GM18861 (cell line): Measurements from ENCODE around the gene BCAM.

Source experiments
- ATAC-seq: cut with Tn5 transposase; IDR thresholded peaks from one replicate; pipeline ENCODE4 v1.9.1; 2021; ENCODE audit not compliant: unreplicated experiment

Gene BCAM

DNA sequence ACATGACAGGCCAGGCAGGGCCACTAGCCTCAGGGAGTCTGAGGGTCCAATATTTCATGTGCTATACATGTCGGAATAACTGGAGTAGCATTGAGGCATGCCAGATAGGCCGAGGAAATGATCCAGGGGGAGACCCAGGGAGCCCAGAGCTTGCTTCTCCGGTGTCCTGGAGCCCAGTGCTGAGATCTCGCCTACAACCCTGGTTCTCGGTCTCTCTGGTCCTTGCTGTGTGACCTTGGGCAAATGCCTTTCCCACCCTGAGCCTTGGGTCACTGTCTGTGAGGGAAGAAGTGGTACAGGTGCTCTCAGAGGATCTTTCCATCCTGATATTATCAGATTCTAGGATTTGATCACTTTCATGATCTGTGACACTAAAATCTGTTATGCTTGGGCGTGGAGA, 19.9 kb upstream of the BCAM start:
- ATAC-seq: no peak

DNA sequence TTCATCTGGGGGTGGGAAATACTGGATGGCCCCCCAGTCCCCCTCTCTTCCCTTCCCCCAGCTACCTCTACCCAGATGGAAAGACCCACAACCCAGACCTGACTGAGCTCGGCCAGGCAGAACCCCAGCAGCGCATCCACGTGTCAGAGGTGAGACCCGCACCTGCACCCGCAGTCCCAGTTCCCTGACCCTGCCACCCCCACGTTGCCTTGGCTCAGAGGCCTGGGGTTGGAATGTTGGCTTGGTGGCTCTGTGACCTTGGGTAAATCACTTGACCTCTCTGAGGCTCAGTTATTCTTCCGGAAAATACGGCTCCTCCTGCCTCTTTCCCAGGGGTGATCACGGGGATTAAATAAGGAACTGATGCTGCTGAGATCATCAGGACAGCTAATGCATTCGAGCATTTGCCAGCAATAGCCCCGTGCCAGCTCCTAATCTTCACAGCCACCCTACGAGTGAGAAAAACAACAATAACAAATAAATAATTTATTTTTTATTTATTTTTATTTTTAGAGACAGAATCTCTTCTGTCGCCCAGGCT, 18.9 kb upstream of the BCAM start:
- no peak for ATAC-seq

DNA sequence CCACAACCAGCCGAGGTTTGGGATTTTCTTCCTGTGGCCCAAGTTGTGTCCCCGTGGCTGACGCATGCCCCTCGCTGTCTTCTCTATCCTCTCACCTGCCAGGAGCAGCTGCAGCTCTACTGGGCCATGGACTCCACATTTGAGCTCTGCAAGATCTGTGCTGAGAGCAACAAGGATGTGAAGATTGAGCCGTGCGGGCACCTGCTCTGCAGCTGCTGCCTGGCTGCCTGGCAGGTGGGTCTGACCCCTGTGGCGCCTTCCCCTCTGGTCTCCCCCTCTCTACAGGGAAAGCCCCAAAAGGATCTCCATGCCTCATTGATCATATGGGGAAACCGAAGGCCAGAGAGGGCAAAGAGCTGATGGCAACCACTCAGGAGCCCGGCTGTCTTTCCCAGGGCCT, 16.6 kb upstream of the BCAM start:
- no peak for ATAC-seq

DNA sequence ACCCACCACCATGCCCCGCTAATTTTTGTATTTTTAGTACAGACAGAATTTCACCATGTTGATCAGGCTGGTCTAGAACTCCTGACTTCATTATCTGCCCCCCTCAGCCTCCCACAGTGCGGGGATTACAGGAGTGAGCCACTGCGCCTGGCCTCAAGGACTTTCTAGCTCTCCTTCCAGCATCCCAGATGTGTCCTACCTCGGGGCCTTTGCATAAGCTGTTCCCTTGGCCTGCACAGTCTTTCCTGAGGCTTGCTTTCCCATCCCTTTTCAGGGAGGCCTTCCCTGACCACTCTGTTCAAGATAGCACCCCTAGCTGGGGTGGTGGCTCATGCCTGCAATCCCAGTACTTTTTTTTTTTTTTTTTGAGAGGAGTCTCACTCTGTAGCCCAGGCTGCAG, 14.3 kb upstream of the BCAM start:
- ATAC-seq: no peak

DNA sequence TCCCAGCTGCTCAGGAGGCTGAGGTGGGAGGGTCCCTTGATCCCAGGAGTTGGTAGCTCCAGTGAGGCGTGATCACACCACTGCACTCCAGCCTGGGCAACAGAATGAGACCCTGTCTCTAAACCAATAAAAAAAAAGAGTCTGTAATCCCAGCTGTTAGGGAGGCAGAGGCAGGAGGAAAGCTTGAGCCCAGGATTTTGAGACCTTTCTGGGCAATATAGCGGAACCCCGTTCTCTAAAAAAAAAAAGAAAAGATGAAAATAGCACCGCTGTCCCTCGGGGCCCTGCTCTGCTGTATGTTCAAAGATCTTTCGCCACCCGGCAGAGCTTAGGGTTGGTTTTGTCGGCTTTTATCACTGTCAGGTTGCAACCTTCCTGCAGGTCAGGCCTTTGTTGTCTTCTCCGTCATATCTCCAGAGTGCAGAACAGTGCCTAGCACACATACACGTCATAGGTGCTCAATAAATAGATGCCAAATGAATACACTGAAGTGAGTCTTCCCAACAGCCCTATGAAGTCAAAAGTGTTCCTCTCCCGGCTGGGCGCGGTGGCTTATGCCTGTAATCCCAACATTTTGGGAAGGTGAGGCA, 13.4 kb upstream of the BCAM start:
- ATAC-seq: no peak

DNA sequence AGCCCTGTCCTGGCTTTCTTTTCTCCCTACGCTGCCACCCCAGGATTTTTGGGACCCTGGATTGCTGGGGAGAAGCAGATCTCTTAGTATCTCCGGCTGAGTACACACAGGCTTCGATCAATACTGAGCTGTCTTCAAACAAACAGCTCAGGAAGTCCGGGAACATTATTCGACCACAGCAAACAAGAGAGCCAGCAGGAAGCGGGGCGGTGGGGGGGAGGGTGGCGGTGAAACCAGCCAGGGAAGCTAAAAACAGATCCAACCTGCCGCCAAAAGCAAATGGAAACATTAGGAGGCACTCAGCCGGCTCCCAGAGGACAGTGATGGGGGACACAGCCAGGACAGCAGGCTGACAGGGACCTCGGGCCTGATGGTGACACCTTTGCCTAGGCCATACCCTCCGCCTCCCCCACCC, 12.2 kb upstream of the BCAM start:
- ATAC-seq: no peak

DNA sequence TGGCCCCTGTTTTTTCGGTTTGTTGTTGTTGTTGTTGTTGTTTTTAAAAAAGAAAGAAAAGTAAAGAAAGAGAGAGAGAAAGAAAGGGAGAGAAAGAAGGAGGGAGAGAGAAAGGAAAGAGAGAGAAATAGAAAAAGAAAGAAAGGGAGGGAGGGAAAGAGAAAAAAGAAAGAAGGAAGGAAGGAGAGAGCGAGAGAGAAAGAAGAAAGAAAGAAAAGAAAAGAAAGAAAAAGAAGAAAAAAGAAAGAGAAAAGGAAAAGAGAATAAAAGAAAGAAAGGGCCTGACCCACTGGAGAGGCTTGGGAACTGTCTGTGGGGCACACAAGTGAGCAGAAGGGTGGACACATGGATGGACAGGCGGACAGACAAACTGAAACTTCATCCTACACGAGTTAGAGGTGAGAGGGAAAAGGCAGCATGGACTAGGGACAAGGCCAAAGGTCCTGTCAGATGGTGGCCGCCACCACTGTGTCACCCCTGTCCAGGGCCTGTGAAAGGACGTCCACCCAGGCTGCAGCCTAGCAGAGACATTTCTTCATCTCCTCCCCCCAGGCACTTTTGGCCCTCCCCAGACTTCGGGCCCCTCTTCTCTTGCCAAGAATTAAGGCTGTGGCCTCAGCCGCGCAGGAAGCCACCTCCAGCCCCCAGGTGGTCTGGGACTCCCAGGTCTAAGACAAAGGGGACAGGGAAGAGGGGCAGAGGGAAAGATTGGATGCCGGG, 9.1 kb upstream of the BCAM start:
- no peak for ATAC-seq

DNA sequence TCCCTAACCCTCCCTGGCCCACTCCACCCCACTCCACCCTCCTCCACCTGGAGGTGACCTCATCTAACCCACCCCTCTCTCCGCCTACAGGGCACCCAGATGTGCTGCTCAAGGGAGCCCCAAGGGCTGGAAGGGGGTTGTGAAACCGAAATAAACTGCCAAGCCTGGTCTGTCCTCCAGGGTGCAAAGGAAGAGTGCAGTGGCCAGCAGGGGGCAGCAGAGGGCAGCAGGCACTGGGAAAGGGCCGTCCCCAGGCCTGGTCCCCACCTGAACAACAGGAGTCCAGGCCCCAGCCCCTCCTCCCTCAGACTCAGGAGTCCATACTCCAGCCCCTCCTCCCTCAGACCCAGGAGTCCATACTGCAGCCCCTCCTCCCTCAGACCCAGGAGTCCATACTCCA, 8.4 kb upstream of the BCAM start:
- no peak for ATAC-seq

DNA sequence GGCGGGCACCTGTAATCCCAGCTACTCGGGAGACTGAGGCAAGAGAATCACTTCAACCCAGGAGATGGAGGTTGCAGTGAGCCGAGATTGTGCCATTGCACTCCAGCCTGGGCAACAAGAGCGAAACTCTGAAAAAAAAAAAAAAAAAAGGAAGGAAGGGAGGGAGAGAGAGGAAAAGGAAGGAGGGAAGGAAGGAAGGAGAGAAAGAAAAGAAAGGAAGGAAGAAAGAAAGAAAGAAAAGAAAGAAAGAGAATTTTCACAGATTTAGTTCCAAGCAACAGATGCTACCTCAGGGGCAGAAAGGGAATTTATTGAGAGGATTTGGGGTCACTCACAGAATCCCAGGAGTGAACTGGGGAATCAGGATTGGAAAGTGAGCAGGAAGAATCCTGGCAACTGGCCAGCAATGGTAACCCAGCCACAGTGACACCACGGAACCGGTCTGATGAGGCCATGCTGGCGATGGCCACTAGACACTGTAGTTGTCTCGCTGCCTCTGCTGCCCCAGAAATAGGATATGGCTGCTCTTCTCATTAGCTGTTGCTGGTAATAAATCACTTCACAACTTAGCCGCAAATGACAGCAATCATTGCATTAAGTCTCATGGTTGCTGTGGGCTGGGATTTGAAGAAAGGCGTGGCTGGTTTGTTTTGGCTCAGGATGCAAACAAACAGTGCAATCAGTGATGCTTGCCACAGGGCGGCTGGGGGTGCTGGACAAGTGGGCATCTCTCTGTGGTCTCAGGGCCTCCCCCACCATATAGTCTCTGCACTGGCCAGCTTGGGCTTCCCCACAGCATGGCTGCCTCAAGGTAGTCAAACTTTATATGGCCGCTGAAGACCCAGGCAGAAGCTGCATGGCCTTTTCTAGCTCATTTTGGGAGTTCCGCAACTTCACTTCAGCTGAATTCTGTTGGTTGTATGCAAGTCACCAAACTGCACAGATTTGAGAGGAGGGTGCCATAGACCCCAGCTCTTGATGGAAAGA, 5.2 kb upstream of the BCAM start:
- no peak for ATAC-seq

DNA sequence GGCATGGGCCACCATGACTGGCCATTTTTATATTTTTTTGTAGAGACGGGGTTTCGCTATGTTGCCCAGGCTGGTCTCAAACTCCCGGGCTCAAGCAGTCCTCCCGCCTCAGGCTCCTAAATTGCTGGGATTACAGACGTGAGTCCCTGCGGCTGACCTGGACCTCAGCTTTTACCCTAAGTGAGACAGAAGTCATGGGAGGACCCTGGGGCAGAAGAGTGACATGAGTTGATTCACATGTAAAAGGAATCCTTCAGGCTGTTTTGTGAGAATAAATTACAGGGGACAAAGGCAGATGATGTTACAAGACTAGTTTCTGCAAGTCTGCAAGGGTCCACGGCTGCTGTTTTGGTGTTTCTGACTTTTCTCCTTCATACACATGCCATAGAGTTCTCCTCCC, 2.6 kb upstream of the BCAM start:
- ATAC-seq: no peak

DNA sequence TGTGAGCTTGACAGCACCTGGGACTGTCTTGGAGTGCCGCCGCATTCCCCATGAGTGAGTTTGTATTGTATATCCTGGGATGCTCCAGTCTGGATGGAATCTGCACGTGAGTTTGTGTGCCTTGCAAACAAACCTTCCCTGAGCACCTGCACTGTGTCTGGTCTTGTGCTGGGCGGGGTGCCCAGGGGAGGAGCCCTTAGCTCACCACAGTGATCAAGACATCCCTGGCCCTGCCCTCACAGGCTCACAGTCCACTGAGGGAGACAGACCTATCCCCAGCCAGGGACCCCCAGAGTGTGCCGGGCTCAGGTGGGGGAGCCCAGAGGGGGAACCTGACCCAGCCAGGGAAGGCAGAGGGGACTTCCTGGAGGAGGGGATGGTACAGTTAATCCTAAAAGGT, 1.7 kb upstream of the BCAM start:
- ATAC-seq: no peak

DNA sequence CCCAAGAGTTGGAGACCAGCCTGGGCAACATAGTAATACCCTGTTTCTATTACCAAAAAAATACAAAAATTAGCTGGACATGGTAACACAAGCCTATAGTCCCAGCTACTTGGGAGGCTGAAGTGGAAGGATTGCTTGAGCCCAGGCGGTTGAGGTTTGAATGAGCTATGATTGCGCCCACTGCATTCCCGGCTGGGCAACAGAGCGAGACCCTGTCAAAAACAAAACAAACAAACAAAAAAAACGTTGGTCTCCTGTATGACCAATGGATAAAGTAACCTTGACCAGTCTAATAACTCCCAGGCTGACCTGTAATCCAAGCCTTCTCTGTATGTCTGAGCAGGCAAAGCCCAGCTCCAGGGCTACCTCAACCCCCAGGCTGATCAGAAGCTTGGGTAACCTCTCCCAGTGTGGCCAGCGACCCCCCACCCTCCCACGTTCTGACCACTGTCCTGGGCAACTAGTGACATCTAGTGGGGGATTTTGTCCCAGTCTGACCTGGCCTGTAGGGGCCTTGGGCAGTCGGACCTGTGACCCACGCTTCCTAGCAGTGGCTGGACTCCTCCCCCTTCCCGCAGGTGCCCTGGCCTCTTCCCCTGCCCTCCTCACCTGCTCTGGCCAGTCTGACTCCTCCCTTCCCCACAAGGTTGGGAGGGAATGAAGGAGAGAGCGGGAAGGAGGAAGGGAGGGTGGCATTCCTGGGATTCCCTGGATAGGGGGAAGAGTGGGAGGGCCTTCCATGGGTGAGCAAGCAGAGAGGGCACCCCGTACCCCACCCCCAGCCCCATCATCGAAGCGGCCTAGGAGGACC, 1.0 kb upstream of the BCAM start:
- ATAC-seq: no peak

DNA sequence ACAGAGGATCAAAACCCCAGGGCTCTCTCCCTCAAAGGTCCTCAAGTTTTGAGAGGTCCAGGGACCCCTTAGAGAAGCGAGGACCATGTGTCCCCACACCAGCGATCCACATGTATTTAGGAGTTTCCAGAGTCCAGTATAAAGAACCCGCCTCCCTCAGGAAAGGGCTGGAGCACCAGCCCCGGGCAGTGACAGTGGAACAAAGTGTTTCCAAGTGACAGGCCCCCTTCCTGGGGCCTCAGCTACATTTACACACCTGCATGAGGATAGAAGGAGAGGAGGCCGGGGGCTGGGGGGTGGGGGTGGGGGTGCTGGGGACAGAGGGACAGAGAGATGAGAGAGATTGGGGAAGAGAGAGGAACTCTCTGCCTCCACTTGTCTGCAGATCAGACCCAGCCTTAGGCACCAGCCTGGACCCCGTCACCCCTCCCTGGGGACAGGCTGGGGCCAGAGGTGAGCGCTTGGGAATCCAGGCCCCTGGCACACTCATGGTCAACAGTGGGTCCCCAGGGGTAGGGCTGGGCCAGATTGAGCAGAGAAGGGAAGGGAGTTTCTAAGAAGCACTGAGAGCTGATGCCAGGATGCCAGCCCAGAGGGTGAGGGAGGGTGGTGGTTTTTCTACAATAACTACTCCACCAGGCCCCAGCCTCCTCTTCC, 802 bp downstream of the BCAM start:
- no peak for ATAC-seq

DNA sequence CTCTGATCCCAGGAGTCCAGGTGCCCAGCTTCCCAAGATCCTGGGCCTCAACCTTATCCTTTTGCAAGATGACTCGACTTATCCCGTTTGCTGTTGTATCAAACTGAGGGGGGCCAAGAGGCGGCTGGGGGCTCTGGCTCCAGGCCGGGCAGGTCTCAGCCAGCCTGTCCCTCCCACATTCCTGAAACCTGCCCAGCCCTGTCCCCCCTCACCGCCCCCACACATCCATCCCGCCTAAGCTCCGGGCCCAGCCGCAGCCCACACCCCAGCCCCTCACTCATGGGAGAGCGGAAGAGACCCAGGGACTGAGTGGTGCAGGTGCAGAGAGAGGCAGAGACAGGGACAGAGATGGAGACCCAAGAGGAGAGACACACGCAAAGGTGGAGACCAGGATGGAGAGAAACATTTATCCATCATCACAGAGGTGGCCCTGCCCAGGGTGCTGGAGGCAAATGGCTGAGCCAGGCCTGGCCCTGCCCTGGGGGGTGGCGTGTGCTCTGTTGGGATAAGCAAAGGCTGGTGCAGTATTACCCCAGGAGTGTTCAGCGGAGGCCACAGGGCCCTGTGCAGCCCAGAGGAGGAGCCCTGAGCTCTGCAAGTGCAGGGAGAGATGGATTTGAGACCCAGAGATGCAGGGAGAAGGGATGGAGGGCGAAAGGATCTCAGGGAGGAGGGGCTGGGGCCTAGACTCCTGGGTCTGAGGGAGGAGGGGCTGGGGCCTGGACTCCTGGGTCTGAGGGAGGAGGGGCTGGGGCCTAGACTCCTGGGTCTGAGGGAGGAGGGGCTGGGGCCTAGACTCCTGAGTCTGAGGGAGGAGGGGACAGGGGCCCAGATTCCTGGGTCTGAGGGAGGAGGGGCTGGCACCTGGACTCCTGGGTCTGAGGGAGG, 1.6 kb downstream of the BCAM start:
- no peak for ATAC-seq

DNA sequence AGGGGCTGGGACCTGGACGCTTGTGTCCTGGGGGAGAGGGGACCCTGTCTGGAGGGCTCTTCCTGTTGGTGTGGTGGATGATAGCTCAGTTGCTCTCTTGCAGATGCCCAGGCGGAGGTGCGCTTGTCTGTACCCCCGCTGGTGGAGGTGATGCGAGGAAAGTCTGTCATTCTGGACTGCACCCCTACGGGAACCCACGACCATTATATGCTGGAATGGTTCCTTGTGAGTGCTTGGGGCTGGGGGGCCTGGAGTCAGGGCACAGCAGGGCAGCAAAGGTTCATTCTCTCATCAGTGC, 2.2 kb downstream of the BCAM start:
- ATAC-seq: no peak

DNA sequence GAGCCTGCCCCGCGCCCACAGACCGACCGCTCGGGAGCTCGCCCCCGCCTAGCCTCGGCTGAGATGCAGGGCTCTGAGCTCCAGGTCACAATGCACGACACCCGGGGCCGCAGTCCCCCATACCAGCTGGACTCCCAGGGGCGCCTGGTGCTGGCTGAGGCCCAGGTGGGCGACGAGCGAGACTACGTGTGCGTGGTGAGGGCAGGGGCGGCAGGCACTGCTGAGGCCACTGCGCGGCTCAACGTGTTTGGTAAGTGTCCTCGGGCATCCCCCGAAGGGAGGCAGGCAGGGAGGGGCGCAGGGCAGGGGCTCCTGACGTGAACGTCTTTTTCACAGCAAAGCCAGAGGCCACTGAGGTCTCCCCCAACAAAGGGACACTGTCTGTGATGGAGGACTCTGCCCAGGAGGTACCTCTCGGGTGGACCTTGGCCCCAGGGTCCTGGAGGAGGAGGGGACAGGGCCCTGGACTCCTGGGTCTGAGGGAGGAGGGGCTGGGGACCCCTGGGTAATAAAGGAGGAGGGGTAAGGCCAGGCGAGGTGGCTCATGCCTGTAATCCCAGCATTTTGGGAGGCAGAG, 3.3 kb downstream of the BCAM start:
- no peak for ATAC-seq

DNA sequence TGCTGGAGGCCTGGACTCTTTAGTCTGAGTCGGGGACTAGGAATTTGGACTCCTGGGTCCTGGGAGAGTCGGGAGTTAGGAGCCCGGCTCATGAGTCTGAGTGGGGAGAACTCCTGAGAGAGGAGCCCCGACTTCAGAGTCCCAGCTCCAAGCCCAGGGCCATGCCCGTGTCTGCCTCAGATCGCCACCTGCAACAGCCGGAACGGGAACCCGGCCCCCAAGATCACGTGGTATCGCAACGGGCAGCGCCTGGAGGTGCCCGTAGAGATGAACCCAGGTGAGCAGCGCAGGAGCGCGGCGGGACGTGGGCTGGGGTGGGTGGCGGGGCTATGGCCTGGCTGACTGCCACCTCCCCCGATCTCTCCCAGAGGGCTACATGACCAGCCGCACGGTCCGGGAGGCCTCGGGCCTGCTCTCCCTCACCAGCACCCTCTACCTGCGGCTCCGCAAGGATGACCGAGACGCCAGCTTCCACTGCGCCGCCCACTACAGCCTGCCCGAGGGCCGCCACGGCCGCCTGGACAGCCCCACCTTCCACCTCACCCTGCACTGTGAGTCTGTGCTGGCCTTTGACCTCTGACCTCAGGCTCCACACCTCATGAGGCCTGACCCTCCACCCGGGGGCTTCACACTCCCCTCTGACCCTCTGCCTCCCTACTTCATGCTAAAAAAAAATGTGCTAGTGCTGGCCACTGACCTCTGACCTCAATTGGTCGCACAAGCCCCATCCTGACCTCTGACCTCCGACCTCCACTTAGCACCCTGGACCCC, 4.4 kb downstream of the BCAM start:
- ATAC-seq: no peak

DNA sequence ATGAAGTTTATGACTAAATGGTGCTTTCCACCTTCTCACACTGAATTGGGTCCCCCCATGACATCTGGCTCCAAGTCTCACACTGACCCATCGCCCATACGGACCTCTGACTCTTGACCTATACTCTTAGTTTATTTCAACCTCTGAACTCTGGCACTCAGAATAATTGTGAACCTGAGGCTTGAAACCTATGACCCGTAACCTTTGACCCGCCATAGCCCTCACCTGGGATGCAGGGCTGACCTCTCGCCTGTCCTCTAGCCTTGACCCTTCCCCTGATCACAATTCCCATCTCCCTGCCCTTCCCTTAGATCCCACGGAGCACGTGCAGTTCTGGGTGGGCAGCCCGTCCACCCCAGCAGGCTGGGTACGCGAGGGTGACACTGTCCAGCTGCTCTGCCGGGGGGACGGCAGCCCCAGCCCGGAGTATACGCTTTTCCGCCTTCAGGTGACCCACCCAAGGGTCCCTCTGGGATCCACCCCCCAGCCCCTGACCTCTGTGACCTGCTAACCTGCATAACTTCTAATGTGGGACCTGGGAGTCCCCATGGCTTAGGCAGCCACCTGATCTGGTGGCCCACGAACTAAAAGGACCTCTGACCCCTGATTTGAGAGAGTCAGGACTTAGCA, 5.1 kb downstream of the BCAM start:
- no peak for ATAC-seq
